Left ventricle myocardium inferior (tissue), 1 donor: ENCODE measurements around the gene SPATA3. TPM values are rescaled to one million over a fixed set of nuclear protein-coding genes. Genes with fewer than 3 reads are reported as not detected.

Experiments
- DNase-seq: peaks from one replicate; pipeline ENCODE4 v3.0.0-alpha.2; 2020
- H3K27ac ChIP-seq: fragments of 200-600 bp; replicated peaks from 2 replicates; pipeline ENCODE4 v1.8.0; 2021
- H3K27me3 ChIP-seq: fragments of 200-600 bp; 2 replicates; pipeline ENCODE4 v1.8.0; 2021; ENCODE audit warnings: low read depth
- H3K36me3 ChIP-seq: fragments of 200-600 bp; 2 replicates; pipeline ENCODE4 v1.8.0; 2021
- H3K4me1 ChIP-seq: fragments of 200-600 bp; 2 replicates; pipeline ENCODE4 v1.8.0; 2021
- H3K4me3 ChIP-seq: fragments of 200-600 bp; 2 replicates; pipeline ENCODE4 v1.8.0; 2021; ENCODE audit warnings: mild to moderate bottlenecking, moderate library complexity
- H3K9me3 ChIP-seq: fragments of 200-600 bp; replicated peaks from 2 replicates; pipeline ENCODE4 v1.8.0; 2021
- intact Hi-C: fragments of 100-400 bp; cut with micrococcal nuclease; formaldehyde crosslinking; loops from one replicate; pipeline ENCODE4 v1.11.0; 2022
- long read RNA-seq: library from polyadenylated mRNA; unstranded; transcript quantifications from one replicate; pipeline ENCODE4 v2.0.0, GENCODE V29; 2021
- total RNA-seq: library from RNA; stranded (reverse); fragmentation: NEBNext Ultra II Directional; extraction: Animal tissue kit (Norgen Biotek cat#: 25700); gene quantifications from one replicate; pipeline ENCODE4 v1.2.1, GENCODE V29; 2021
- TF ChIP-seq, protein P1 (sequence below): fragments of 200-600 bp; IDR thresholded peaks from 2 replicates; pipeline ENCODE4 v1.8.0; 2021; ENCODE audit warnings: antibody characterized with exemption, mild to moderate bottlenecking, borderline replicate concordance
- donor health status: DM: no; HTN: yes; CAD: no; lungs with severe emphysema.

The SPATA3 gene
- total RNA-seq = not detected
- long read RNA-seq = 0 reads

DNA sequence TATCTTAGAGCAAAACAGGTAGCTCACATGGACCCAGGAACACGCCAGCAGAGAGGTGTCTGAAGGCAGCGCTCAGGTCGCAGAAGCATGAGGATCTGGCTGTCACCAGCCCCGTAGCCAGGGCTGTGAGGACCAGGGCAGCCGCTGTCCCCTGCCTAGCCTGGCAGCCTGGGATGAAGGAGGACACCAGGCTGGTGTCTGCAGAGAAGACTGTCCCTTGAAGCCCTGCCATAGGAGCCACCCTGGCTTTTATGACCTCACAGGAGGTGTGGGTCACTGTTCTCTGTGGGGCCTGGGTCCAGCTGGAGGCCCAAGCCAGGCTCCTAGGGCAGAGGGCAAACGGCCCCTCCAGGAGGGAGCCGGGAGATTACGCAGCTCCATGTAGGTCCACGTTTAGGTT lies at the start of gene SPATA3:
TSS of gene SPATA3 (plus strand) at position 301 of the 400 bp plus-strand sequence. CDS start 113 bp downstream, outside the sequence.
- intact Hi-C loops = no loop called here

DNA sequence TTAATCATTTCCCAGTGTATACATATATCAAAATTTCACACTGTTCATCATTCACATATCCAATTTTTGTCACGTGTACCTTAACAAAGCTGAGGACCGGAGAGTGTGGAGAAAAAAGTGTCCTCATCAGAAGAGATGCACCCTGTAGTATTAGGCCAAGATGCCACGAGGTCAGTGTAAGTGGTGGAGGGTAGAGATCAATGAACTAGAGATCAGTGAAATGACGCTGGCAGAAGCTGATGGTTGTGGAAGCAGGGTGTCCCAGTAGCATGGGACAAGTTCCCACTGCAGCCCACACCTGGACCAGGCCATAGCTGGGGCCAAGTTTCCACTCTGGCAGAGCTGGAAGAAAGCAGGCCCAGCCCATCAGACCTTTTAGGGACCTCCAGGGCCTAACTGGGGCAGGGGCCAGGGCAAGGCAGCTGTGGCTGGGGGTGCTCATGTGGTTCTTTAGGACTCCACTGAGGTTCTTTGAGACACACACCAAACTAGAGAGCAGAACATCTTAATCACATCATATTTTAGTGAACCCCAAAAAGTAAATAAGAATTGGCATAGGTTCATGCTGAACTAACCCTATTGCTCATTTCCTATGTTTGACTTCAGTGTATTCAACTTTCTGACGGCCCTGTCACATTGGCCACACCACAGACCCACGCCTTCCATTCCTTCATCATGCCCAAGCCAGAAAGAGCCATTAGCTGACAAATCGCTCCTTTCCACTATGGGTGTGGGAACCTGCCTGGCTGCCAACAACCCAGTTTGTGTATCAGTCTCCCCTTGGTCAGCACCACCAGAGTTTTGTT lies 49.3 kb upstream of the SPATA3 start:
- TF ChIP-seq, protein P1, sequence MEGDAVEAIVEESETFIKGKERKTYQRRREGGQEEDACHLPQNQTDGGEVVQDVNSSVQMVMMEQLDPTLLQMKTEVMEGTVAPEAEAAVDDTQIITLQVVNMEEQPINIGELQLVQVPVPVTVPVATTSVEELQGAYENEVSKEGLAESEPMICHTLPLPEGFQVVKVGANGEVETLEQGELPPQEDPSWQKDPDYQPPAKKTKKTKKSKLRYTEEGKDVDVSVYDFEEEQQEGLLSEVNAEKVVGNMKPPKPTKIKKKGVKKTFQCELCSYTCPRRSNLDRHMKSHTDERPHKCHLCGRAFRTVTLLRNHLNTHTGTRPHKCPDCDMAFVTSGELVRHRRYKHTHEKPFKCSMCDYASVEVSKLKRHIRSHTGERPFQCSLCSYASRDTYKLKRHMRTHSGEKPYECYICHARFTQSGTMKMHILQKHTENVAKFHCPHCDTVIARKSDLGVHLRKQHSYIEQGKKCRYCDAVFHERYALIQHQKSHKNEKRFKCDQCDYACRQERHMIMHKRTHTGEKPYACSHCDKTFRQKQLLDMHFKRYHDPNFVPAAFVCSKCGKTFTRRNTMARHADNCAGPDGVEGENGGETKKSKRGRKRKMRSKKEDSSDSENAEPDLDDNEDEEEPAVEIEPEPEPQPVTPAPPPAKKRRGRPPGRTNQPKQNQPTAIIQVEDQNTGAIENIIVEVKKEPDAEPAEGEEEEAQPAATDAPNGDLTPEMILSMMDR = no peak
- Histone ChIP-seq H3K27ac (no peak overlapping the region), H3K4me1 (no peaks in the 10 kb centered on the region), H3K4me3 (no peak overlapping the region), H3K9me3 (no peaks in the 10 kb centered on the region), H3K36me3 (no peaks in the 10 kb centered on the region), H3K27me3 (peaks cover 5% of the 10 kb centered on the region)
- DNase-seq = no peak
- intact Hi-C loops = no loop called here

More for the DNA sequence above, at the start of gene SPATA3:
- no peaks in the 10 kb centered on the region for H3K4me1 ChIP-seq
- no peaks in the 10 kb centered on the region for H3K9me3 ChIP-seq
- H3K27me3 ChIP-seq = peaks cover 93% of the 10 kb centered on the region
- no peaks in the 10 kb centered on the region for H3K36me3 ChIP-seq
- no peak within 1 kb of the TSS for H3K4me3 ChIP-seq
- TF ChIP-seq, protein P1 = no peak
- DNase-seq = no peak
- no peak within 1 kb of the TSS for H3K27ac ChIP-seq

DNA sequence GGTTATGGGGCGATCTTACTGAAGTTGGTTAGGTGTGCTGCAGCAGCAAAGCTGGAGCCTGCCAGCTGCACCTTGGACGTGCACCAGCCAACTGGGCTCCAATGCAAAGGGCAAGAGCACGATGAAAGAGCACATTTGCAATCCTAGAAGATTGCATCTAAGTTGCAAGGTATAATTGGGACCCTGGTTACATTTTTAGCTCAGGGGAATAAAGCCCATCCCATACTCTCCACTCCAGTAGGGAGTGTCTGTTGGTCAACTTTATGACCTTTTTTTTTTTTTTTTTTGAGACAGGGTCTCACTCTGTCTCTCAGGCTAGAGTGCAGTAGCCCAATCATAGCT lies 48.7 kb upstream of the SPATA3 start:
- TF ChIP-seq, protein P1 = no peak
- no peaks in the 10 kb centered on the region for H3K4me1 ChIP-seq
- H3K36me3 ChIP-seq = no peaks in the 10 kb centered on the region
- no peak overlapping the region for H3K27ac ChIP-seq
- intact Hi-C loops = no loop called here
- H3K9me3 ChIP-seq = no peaks in the 10 kb centered on the region
- H3K27me3 ChIP-seq = no peaks in the 10 kb centered on the region
- H3K4me3 ChIP-seq = no peak overlapping the region
- DNase-seq = no peak

DNA sequence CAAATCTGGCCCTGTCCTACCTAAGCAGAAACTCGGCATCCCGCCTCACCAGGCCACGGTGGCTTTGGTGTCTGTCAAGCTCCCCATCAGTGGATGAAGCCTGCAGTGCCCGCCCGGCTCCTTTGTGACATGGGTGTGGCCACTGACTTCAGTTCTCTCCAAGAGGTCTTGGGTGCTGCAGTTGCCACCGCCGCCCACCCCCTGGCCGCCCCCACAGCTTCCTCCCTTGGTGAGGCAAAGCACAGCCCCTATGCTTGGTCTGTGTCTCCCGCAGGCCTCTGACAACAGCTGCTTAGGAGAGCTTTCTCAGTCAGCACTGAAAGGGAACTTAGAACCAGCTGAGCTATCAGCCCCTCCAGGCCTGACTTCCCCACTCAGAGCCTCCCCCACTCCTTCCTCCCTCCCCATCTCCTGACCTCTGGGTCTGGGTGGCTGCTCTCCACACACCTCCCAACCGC lies 48.0 kb upstream of the SPATA3 start:
- no peaks in the 10 kb centered on the region for H3K36me3 ChIP-seq
- TF ChIP-seq, protein P1 = no peak
- intact Hi-C loops = no loop called here
- no peaks in the 10 kb centered on the region for H3K4me1 ChIP-seq
- no peak overlapping the region for H3K27ac ChIP-seq
- no peak overlapping the region for H3K4me3 ChIP-seq
- no peaks in the 10 kb centered on the region for H3K27me3 ChIP-seq
- H3K9me3 ChIP-seq = no peaks in the 10 kb centered on the region
- DNase-seq = no peak

DNA sequence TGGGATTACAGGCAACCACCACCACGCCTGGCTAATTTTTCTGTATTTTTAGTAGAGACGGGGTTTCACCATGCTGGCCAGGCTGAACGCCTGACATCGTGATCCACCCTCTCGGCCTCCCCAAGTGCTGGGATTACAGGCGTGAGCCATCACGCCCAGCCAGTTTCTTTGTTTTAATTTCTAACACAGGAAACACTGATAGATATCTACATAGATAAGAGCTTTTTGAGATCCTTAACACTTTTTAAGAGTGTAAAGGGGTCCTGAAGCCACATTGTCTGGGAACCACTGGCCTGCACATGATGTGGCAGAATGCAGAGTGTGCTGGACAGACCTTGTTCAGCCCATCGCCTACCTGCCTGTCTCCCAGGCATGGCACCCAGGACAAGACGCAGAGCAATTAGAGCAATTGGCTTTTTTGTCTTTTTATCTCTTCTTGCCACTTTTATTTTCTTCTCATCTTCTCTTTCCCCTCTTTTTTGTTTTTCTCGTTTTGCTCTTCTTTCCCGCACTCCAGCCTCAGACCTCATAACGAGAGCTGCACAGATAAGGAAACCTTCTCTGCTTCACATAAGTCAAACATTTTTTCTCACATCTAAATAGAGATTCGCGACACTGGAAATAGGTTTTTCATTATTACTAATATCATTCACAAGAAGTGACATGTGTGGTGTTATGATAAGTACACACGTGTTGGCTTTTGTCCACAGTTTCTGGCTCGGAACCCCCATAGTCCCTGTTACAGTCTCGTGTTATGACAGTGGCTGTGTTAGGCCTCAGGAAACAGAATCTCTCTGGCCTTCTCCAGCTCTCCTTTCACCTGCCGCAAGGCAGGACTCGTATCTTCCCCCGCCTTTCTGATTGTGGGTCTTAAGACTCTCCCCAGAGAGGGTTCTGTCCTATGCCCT lies 45.7 kb upstream of the SPATA3 start:
- intact Hi-C loops = no loop called here
- no peaks in the 10 kb centered on the region for H3K9me3 ChIP-seq
- H3K27ac ChIP-seq = no peak overlapping the region
- H3K4me3 ChIP-seq = no peak overlapping the region
- H3K4me1 ChIP-seq = no peaks in the 10 kb centered on the region
- TF ChIP-seq, protein P1 = no peak
- H3K27me3 ChIP-seq = no peaks in the 10 kb centered on the region
- no peak for DNase-seq
- H3K36me3 ChIP-seq = no peaks in the 10 kb centered on the region
